ENCODE data around the gene ADNP2. TPM values are rescaled to one million over a fixed set of nuclear protein-coding genes. Genes with fewer than 3 reads are reported as not detected.
A peak's percentile ranks its signal among the peaks of the same experiment; 100 is the strongest.

The ADNP2 gene
- total and polyA plus RNA-seq, 2 donors (not counting 1 experiment from before 2014, with no cell fraction given) = 4.7 to 14.7 TPM

- H3K4me3 ChIP-seq (ENCODE audit: control extremely low read depth in 1 of 5, extremely low read depth in 1 of 5, insufficient read depth in 1 of 5, low read depth in 2 of 5, low read length in 4 of 5) = peak overlapping the region; percentile 55 to 76 (median 66)
- no peaks in the 10 kb centered on the region for H3K9me3 ChIP-seq (ENCODE audit: control extremely low read depth in 1 of 3, control insufficient read depth in 2 of 3, insufficient read depth in 1 of 3, low read length in 2 of 3)
- DNase-seq = peak; percentile 86
- H3K36me3 ChIP-seq (replicated peaks in 1 of 2; ENCODE audit: control extremely low read depth in 1 of 2, control insufficient read depth in 1 of 2, extremely low read depth in 1 of 2, insufficient read depth in 2 of 2, low read length in 1 of 2) = no peaks in the 10 kb centered on the region
- ATAC-seq (ENCODE audit: low read depth) = peak; percentile 86
- no peak overlapping the region for H3K27ac ChIP-seq (ENCODE audit: low read length in 2 of 2)
- H3K79me2 ChIP-seq (ENCODE audit: control insufficient read depth, insufficient read depth, low read length) = no peaks in the 10 kb centered on the region
- Mint-ChIP-seq H3K4me3 (peak overlapping the region; percentile 94), H3K27ac (peak overlapping the region; percentile 92), H3K27me3 (no peaks in the 10 kb centered on the region), H3K9me3 (ENCODE audit: insufficient read depth) (no peaks in the 10 kb centered on the region), H3K4me1 (peaks cover 20% of the 10 kb centered on the region)
- H3K27me3 ChIP-seq (replicated peaks in 1 of 4; ENCODE audit: control extremely low read depth in 1 of 4, control insufficient read depth in 3 of 4, insufficient read depth in 4 of 4, low read length in 3 of 4) = no peaks in the 10 kb centered on the region
- no peaks in the 10 kb centered on the region for H4K20me1 ChIP-seq (ENCODE audit: control insufficient read depth, insufficient read depth, low read length, poor library complexity, severe bottlenecking)
- H3K4me1 ChIP-seq (ENCODE audit: control insufficient read depth in 2 of 2, insufficient read depth in 2 of 2, low read length in 2 of 2) = peaks cover 10 to 11% of the 10 kb centered on the region in 2 donors
- TF ChIP-seq CTCF (IDR thresholded peaks at IDR 0.05) (no peak), EZH2 (IDR thresholded peaks at IDR 0.05; ENCODE audit: borderline replicate concordance, insufficient read depth, low read depth, low read length, poor library complexity, severe bottlenecking) (no peak)
- POLR2A ChIA-PET = interaction anchor here (0.6 kb wide), 1 partner anchor 756 kb away, joined by 4 read pairs; no protein-coding TSS in a partner anchor
- H3K4me2 ChIP-seq (replicated peaks; ENCODE audit: low read depth, low read length, poor library complexity, severe bottlenecking) = peak overlapping the region; percentile 89
- peak overlapping the region; percentile 76 for H2AFZ ChIP-seq (ENCODE audit: insufficient read depth, low read depth, low read length, poor library complexity, severe bottlenecking)
- 33% methylated on average over 46 of the region's 52 CpGs for WGBS (ENCODE audit: insufficient coverage)
- CTCF ChIA-PET = interaction anchor here (1.6 to 3.2 kb wide), 2 partner anchors 8 to 11 kb away, joined by 5 to 21 read pairs; no protein-coding TSS in a partner anchor
- peak overlapping the region; percentile 75 for H3K9ac ChIP-seq (ENCODE audit: low read length)
- intact Hi-C loops (cut with micrococcal nuclease) = loop anchor here (1.0 to 10.0 kb wide), 5 partner anchors 39 to 350 kb away; partner anchors contain the start of genes KCNG2, RBFA, SLC66A2 and TXNL4A
Observed at GRCh38 chr18:80147418-80148325, 38.6 kb downstream of the ADNP2 start.

All from B cell (primary cell).